GM19372 (cell line): ENCODE results near the gene CCL11.
"Not testable (repeated sequence)": the region's sequence is repeated elsewhere in the genome, so short reads cannot be mapped to it uniquely, and the experiment has no call there.

Source experiments
- ATAC-seq: cut with Tn5 transposase; IDR thresholded peaks from one replicate; pipeline ENCODE4 v1.9.1; 2021; ENCODE audit warnings: mild to moderate bottlenecking, low read depth, moderate library complexity; ENCODE audit not compliant: unreplicated experiment

Gene CCL11

DNA sequence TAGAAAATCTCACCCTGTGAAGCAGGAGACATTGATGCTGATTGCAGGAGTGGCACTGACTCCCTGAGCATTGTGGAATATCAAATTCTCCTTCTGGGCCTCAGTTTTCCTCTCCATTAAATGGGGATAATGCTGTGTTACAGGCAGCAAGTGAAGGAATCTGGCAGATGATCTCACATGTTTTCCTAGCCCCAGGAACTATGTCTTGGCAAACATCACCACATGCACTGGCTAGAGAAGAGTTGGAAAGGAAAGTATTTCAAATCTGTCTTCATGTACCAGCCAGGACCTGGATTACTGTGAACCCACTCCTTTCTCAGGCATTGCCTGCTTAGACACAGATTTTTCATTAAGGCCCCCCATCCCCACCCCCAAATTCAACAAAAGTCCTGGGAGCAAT lies 20.1 kb downstream of the CCL11 start:
- no peak for ATAC-seq

DNA sequence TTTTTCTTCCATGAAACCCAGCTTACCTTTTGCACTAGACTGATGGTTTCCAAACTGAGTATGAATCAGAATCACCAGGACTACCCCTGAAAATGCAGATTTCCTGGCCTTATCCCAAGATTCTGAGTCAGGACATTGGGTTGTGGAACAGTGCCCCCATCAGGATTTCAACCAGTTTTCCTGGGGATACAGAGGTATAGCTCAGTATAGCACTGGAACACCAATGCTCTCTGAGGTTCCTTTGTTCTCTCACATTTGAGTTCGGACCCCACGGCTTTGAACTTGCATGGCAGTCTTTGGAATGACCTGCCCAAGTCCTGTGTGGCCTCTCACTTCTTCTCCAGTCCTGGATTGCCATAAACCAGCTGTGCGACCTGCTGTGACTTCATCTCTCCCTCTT lies 20.9 kb downstream of the CCL11 start:
- no peak for ATAC-seq

GRCh38 chr17:34307110-34307509 lies 21.6 kb downstream of the CCL11 start:
- no peak for ATAC-seq

DNA sequence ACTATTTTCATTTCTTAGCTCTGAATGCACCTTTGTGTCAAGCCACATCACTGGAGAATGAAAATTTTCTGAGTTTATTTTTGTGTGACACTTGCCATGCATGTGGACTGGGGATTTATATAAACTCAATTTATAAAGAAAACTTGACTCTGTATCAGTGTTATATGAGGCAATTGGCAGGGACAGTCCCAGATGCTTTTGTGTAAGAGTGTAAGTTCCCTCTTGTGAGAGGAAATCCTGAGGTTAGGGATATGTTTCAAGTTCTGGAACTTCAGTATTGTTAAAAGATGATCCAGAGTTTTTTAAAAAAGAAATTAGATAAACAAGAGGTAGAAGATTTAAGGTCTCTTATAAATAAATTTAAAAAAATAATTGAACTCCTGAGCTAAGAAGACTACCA lies 22.8 kb downstream of the CCL11 start:
- no peak for ATAC-seq

DNA sequence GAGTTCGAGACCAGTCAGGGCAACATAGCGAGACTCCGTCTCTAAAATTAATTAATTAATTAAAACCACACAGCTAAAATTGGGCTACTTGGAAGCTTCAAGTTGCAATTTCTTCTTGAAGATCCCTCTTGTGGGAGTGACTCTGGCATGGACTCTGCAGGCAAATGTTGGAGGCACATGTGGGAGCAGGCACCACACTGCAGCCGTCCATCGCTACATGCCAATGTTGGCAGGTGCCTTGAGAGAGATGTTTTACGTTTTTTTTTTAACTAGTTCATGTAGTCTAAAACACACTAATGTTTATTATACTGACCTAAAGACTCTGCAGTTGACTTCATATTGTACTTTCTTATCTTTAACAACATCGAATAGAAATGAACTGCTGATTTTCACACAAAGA lies 25.7 kb downstream of the CCL11 start:
- ATAC-seq = no peak

GRCh38 chr17:34312080-34312479 lies 26.5 kb downstream of the CCL11 start:
- no peak for ATAC-seq

DNA sequence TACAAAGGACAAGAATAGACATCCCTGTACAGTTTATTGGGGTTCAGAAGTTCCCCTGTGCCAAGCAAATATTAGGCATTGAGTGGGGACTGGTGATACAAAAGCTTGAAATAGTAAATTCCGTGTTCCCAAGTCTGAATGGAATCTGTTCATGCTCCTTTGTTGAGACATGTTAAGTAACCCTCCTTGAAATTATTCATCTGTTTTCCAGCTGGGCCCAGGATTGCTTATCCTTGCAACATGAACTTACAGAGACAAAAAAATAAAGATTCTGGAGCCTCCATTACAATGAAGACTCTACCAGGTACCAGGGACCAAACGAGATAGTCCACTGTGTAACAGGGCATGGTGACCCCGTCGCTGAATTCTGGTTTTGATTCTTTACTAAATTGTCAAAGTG lies 27.6 kb downstream of the CCL11 start:
- no peak for ATAC-seq

- no peak for ATAC-seq
Measured at GRCh38 chr17:34314279-34314678, 28.7 kb downstream of the CCL11 start.

DNA sequence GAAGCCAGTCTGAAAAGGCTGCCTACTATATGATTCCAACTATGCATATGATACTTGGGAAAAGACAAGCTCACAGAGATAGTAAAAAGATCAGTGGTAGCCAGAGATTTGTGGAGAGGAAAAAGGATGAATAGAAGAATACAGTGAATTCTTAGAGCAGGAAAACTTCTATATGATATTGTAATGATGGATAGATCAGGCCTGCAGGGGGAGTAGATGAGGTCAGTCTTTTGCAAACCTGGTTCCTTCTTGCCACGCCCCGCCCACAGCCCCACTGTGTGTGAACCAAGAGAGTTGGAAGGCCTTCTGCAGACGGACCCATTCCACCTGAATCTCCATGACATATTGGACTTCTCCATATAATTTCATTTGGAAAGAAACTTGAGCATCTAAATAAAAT lies 32.9 kb downstream of the CCL11 start:
- no peak for ATAC-seq

- ATAC-seq = no peak
Measured at GRCh38 chr17:34319039-34319483, 33.5 kb downstream of the CCL11 start, which contains the start of gene CCL8. Gene CCL8, plus strand, starts transcription at chr17:34319435. Its CDS starts 67 bp downstream, at chr17:34319502.

- no peak for ATAC-seq
Measured at GRCh38 chr17:34321964-34322363, 36.4 kb downstream of the CCL11 start.

DNA sequence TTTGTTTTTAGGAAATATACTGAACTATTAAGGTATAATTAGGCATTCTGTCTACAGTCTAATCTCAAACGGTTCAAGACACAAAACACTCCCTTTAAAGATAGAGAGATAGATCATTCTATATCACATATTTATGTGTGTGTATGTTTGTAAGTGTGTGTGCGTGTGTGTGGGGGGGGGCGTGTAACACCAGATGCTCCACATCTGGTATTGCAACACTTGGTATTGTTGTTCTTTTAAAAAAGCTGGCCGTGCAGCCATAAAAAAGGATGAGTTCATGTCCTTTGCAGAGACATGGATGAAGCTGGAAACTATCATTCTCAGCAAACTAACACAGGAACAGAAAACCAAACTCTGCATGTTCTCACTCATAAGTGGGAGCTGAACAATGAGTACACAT lies 42.0 kb downstream of the CCL11 start:
- not testable (repeated sequence) for ATAC-seq

DNA sequence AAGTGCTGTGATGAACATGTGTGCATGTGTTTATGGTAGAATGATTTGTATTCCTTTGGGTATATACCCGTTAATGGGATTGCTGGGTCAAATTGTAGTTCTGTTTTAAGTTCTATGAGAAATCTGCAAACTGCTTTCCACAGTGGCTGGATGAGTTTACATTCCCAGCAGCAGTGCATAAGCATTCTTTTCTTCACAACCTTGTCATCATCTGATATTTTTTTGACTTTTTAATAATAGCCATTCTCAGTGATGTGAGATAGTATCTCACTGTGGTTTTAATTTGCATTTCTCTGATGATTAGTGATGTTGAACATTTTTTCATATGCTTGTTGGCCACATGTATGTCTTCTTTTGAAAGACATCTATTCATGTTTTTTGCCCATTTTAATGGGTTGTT lies 52.2 kb downstream of the CCL11 start:
- no peak for ATAC-seq
